Osteocyte (in vitro differentiated cells): Measurements from ENCODE around the gene GPR132. TPM values are rescaled to one million over a fixed set of nuclear protein-coding genes. Genes with fewer than 3 reads are reported as not detected.

ENCODE experiments used
- DNase-seq: peaks from one replicate; pipeline ENCODE4 v3.0.0; 2021; ENCODE audit warnings: mixed read lengths; ENCODE audit not compliant: unreplicated experiment; ENCODE audit errors: extremely low spot score
- H3K27ac Mint-ChIP-seq: one replicate; pipeline ENCODE4 v1.8.0; 2021; ENCODE audit warnings: mild to moderate bottlenecking, mixed read lengths; ENCODE audit not compliant: unreplicated experiment
- H3K27me3 Mint-ChIP-seq: one replicate; pipeline ENCODE4 v1.8.0; 2021; ENCODE audit warnings: mixed read lengths; ENCODE audit not compliant: unreplicated experiment
- H3K36me3 Mint-ChIP-seq: one replicate; pipeline ENCODE4 v1.8.0; 2021; ENCODE audit warnings: mixed read lengths; ENCODE audit not compliant: unreplicated experiment
- H3K4me1 Mint-ChIP-seq: one replicate; pipeline ENCODE4 v1.8.0; 2021; ENCODE audit warnings: mixed read lengths; ENCODE audit not compliant: unreplicated experiment
- H3K4me3 Mint-ChIP-seq: one replicate; pipeline ENCODE4 v1.8.0; 2021; ENCODE audit warnings: mild to moderate bottlenecking, moderate library complexity, mixed read lengths; ENCODE audit not compliant: unreplicated experiment
- H3K9me3 Mint-ChIP-seq: one replicate; pipeline ENCODE4 v1.8.0; 2021; ENCODE audit warnings: mixed read lengths; ENCODE audit not compliant: unreplicated experiment
- CTCF ChIP-seq: fragments of 200-600 bp; sonication (generic); IDR thresholded peaks from 2 replicates; pipeline ENCODE4 v1.5.0; 2021; ENCODE audit warnings: antibody characterized with exemption, mild to moderate bottlenecking, moderate library complexity
- total RNA-seq: library from RNA; stranded (reverse); gene quantifications from 2 replicates; pipeline ENCODE4 v1.2.1, GENCODE V29; 2021

The GPR132 gene
- total RNA-seq, 1 donor from 2014 or later: 0.24 TPM

GRCh38 chr14:105018414-105018813 lies 46.8 kb downstream of the GPR132 start:
- Mint-ChIP-seq H3K27ac (peak overlapping the region; percentile 81), H3K9me3 (no peaks in the 10 kb centered on the region), H3K4me1 (peaks cover 74% of the 10 kb centered on the region), H3K27me3 (no peaks in the 10 kb centered on the region), H3K36me3 (peaks cover 1% of the 10 kb centered on the region), H3K4me3 (peak overlapping the region; percentile 85)
- no peak for DNase-seq
- no peak for TF ChIP-seq CTCF

GRCh38 chr14:105015905-105016304 lies 49.3 kb downstream of the GPR132 start:
- H3K4me3 Mint-ChIP-seq: no peak overlapping the region
- peaks cover 69% of the 10 kb centered on the region for H3K4me1 Mint-ChIP-seq

GRCh38 chr14:105015242-105015641 lies 50.0 kb downstream of the GPR132 start:
- Mint-ChIP-seq H3K4me1 (peaks cover 69% of the 10 kb centered on the region), H3K27ac (peak overlapping the region; percentile 60), H3K9me3 (no peaks in the 10 kb centered on the region), H3K27me3 (no peaks in the 10 kb centered on the region), H3K36me3 (peaks cover 2% of the 10 kb centered on the region), H3K4me3 (no peak overlapping the region)
- no peak for DNase-seq
- no peak for TF ChIP-seq CTCF

More at GRCh38 chr14:105015905-105016304, 49.3 kb downstream of the GPR132 start:
- TF ChIP-seq CTCF: no peak
- DNase-seq: no peak
- Mint-ChIP-seq H3K27ac (peak overlapping the region; percentile 19), H3K36me3 (peaks cover 1% of the 10 kb centered on the region), H3K27me3 (no peaks in the 10 kb centered on the region), H3K9me3 (no peaks in the 10 kb centered on the region)

- Mint-ChIP-seq H3K27ac (peak overlapping the region; percentile 60), H3K4me1 (peaks cover 63% of the 10 kb centered on the region), H3K9me3 (no peaks in the 10 kb centered on the region), H3K36me3 (peaks cover 8% of the 10 kb centered on the region), H3K4me3 (no peak overlapping the region), H3K27me3 (no peaks in the 10 kb centered on the region)
- no peak for TF ChIP-seq CTCF
- no peak for DNase-seq
These were observed 50.6 kb downstream of the GPR132 start for GRCh38 chr14:105014631-105015030.

GRCh38 chr14:105014032-105014431 lies 51.2 kb downstream of the GPR132 start:
- TF ChIP-seq CTCF: no peak
- no peak for DNase-seq
- no peak overlapping the region for H3K4me3 Mint-ChIP-seq
- H3K36me3 Mint-ChIP-seq: peaks cover 8% of the 10 kb centered on the region
- H3K27ac Mint-ChIP-seq: peak overlapping the region; percentile 27
- H3K27me3 Mint-ChIP-seq: no peaks in the 10 kb centered on the region
- H3K4me1 Mint-ChIP-seq: peaks cover 57% of the 10 kb centered on the region
- H3K9me3 Mint-ChIP-seq: no peaks in the 10 kb centered on the region
